ENCODE results near the gene ARID3A.

GRCh38 chr19:903266-903797 is 22.5 kb upstream of the ARID3A start:
- TF ChIP-seq ZFYVE20 (CRISPR knock-in tag; IDR thresholded peaks at IDR 0.05; ENCODE audit: borderline replicate concordance, low read depth), result no peak
- TF ChIP-seq REST (IDR thresholded peaks at IDR 0.05; ENCODE audit: borderline replicate concordance in 1 of 2, low read depth in 1 of 2, low read length in 2 of 2), result no peak
- no peak for TF ChIP-seq JUND (CRISPR knock-in tag; IDR thresholded peaks at IDR 0.05)

Data from HepG2 (cell line).